ENCODE results near the gene NTHL1.

DNA sequence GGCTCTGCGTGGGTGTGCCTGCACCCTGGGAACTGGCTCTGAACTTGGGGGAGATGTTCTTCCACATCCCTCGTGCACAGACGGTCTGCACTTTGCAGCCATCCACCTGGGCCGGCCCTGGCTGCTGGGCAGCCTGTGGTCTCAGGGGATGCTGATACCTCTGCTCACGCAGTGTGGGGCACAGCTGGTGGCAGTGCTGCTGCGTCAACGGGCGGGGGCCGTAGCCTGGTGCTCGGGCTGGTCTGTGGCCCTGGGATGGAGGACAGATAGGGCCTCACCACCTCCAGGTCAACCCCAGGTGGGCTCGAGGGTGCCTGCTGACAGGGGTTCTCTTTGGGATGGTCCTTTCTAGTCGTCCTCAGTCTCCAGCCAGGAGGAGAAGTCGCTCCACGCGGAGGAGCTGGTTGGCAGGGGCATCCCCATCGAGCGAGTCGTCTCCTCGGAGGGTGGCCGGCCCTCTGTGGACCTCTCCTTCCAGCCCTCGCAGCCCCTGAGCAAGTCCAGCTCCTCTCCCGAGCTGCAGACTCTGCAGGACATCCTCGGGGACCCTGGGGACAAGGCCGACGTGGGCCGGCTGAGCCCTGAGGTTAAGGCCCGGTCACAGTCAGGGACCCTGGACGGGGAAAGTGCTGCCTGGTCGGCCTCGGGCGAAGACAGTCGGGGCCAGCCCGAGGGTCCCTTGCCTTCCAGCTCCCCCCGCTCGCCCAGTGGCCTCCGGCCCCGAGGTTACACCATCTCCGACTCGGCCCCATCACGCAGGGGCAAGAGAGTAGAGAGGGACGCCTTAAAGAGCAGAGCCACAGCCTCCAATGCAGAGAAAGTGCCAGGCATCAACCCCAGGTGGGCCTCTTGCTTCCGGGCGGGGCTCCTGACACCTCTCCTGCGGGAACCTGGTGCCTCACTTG is 36.5 kb upstream of the NTHL1 start:
- no peak for TF ChIP-seq POU5F1 (IDR thresholded peaks at IDR 0.05; ENCODE audit: borderline replicate concordance, low read depth, low read length, partially characterized antibody)
- TF ChIP-seq, protein P1, sequence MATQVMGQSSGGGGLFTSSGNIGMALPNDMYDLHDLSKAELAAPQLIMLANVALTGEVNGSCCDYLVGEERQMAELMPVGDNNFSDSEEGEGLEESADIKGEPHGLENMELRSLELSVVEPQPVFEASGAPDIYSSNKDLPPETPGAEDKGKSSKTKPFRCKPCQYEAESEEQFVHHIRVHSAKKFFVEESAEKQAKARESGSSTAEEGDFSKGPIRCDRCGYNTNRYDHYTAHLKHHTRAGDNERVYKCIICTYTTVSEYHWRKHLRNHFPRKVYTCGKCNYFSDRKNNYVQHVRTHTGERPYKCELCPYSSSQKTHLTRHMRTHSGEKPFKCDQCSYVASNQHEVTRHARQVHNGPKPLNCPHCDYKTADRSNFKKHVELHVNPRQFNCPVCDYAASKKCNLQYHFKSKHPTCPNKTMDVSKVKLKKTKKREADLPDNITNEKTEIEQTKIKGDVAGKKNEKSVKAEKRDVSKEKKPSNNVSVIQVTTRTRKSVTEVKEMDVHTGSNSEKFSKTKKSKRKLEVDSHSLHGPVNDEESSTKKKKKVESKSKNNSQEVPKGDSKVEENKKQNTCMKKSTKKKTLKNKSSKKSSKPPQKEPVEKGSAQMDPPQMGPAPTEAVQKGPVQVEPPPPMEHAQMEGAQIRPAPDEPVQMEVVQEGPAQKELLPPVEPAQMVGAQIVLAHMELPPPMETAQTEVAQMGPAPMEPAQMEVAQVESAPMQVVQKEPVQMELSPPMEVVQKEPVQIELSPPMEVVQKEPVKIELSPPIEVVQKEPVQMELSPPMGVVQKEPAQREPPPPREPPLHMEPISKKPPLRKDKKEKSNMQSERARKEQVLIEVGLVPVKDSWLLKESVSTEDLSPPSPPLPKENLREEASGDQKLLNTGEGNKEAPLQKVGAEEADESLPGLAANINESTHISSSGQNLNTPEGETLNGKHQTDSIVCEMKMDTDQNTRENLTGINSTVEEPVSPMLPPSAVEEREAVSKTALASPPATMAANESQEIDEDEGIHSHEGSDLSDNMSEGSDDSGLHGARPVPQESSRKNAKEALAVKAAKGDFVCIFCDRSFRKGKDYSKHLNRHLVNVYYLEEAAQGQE (IDR thresholded peaks at IDR 0.05; ENCODE audit: borderline replicate concordance) = no peak
- TF ChIP-seq, protein P1 (CRISPR knock-in tag; IDR thresholded peaks at IDR 0.05; ENCODE audit: low read depth) = no peak
- no peak for TF ChIP-seq RBBP5 (IDR thresholded peaks at IDR 0.05; ENCODE audit: borderline replicate concordance, insufficient read depth, low read length, poor library complexity, severe bottlenecking)
- TF ChIP-seq DIDO1 (tag; IDR thresholded peaks at IDR 0.05; ENCODE audit: low read depth) = no peak
- TF ChIP-seq EZH2 (IDR thresholded peaks at IDR 0.05; ENCODE audit: borderline replicate concordance, low read depth, low read length) = no peak
- TF ChIP-seq BRD4 (IDR thresholded peaks at IDR 0.05) = no peak
- TF ChIP-seq, protein P2, sequence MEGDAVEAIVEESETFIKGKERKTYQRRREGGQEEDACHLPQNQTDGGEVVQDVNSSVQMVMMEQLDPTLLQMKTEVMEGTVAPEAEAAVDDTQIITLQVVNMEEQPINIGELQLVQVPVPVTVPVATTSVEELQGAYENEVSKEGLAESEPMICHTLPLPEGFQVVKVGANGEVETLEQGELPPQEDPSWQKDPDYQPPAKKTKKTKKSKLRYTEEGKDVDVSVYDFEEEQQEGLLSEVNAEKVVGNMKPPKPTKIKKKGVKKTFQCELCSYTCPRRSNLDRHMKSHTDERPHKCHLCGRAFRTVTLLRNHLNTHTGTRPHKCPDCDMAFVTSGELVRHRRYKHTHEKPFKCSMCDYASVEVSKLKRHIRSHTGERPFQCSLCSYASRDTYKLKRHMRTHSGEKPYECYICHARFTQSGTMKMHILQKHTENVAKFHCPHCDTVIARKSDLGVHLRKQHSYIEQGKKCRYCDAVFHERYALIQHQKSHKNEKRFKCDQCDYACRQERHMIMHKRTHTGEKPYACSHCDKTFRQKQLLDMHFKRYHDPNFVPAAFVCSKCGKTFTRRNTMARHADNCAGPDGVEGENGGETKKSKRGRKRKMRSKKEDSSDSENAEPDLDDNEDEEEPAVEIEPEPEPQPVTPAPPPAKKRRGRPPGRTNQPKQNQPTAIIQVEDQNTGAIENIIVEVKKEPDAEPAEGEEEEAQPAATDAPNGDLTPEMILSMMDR (IDR thresholded peaks at IDR 0.05 in 2 of 3, conservative IDR thresholded peaks at IDR 0.05 in 1 of 3; ENCODE audit: insufficient read depth in 2 of 3, low read depth in 1 of 3, low read length in 3 of 3) = no peak

All from K562 (cell line).